Measurements from ENCODE around the gene TMEM259.
"Not testable (repeated sequence)": the region's sequence is repeated elsewhere in the genome, so short reads cannot be mapped to it uniquely, and the experiment has no call there.

Gene TMEM259

DNA sequence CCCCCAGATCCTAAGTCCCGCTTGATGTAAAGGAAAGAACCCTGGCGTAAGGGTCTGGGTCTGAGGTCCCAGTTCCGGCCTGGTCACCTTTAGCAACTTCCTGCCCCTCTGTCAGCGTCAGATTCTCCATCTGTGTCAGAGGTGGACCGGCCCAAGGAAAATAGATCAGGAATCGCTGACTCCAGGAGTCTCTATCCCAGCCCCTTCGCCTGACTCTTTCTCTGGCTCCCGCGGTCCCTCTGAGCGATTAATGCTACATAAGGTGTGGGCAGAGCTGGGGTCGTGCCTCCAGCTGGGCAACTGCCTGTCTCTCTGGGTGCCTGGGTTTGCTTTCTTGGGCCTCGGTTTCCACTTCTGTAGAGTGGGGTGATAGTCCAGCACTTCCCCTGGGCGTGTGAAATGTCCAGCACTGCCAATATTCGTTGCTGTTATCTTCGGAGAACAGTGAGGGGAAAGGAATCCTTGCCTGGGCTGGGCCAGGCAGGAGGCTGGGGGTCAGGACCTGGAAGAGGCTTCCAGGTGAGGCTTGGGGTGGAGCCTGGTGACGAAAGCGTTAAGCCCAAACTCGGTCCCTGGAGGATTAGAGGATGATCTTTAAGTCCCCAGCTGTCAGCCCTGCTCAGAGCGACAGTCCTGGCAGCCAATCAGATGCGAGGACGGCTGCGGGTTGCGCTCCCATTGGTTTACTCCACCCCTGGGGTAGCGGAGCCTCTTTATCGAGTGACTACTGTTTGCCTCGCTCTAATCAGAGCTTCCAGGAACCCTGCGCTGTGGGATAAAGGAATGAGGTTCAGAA, 19.8 kb upstream of the TMEM259 start:
- DNase-seq: peak; percentile 19 to 89 (median 76)

DNA sequence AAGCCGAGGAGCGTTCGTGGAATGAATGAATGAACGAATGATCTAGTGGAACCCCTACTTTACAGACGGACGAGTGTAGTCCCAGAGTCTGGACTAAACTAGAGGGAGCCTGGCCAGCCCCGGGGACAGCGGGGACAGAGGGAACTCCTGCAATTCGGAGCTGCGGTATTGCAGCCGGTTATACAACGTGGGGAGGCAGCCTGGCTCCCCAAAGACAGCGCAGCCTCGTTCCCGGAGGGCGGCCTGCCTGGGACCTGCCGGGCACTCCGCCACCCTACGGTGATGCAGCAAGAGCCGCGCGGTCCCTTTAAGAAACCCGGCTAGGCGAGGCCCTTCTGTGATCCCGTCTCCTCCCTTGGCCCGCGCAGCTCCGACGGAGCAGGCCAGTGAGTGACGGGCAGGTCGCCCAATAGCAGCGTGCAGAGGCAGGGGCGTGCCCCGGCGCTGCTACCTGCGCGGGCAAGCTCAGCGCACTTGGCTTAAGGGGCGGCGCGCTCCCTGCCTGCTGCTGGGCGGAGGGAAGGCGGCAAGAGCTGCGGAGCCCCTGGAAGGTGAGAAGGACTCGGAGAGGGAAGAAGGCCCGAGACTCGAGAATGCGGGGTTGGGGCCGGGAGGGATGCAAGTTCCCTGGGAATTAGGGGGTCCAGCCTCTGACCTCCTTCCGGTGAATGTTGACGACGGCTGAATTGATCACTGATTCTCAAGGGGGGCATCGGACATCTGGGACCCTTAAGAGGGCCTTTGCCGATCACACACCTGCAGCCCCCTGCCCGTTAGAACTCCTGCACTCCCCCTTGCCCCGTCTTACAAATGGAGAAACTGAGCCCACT, 18.9 kb upstream of the TMEM259 start, which contains the start of gene ABCA7:
Gene ABCA7 (plus strand): TSS at position 462 of the 830 bp plus-strand sequence. CDS start 1,255 bp downstream, outside the sequence.
- DNase-seq: peak; percentile 27 to 96 (median 91)

DNA sequence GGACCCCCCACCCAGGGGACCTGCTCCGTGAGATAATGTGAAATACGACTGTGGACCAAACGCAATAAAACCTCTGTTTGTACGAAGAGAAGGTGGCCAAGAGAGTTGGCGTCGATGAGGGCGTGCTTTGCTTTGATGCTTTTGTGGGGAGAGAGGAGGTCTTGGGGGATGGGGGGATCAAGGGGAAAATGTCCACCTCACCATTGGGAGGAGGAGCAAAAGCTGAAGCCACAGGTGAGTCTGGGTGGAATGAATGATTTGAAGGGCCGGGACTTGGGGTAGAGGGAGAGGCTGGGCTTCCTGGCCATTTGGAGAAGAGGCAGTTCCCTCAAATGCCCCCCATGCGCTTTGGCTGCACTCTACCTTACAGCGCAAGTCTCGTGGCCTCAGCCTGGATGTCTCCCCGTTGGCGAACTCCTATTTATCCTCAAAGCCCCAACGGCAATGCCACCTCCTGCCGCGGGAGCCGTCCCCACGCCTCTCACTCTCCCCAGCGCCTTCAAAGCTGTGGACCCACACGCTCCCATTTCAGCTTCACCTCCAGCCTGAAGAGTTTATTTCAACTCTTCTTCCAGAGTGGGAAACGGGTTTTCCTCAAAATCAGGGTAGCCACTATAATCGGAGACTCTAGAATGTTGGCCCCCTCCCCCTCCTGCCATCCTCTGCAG, 18.2 kb upstream of the TMEM259 start:
- DNase-seq: no peak

DNA sequence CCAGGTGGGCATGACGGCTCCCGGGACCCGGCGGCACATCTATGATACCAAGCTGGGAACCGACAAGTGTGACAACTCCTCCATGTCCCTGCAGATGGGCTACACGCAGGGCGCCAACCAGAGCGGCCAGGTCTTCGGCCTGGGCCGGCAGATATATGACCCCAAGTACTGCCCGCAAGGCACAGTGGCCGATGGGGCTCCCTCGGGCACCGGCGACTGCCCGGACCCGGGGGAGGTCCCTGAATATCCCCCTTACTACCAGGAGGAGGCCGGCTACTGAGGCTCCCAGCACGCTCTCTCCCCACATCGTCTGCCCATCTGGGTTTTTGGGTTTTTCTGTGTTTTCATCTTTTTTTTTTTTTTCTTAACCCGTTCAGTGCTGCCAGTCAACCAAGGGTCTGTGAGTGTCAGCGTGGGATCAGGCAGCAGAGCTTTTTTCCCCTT, 16.7 kb upstream of the TMEM259 start:
- DNase-seq: no peak

DNA sequence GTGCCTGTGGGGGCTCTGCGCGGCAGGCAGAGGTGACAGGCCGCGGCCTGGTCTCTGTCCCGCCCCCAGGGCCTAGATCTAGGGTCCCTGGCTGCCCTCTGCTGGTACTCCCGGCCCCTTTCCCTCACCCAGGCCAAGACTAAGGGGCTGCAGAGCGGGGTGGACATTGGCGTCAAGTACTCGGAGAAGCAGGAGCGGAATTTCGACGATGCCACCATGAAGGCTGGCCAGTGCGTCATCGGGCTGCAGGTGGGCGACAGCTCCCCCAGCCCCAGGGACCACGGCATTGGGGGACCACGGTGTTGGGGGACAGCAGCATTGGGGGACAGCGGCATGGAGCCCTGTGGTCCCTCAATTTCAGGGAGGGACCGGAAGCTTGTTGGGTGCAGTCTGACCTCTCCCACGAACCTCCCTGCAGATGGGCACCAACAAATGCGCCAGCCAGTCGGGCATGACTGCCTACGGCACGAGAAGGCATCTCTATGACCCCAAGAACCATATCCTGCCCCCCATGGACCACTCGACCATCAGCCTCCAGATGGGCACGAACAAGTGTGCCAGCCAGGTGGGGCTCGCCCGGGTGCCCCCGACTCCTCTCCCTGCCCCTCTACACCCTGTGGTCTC, 15.2 kb upstream of the TMEM259 start:
- DNase-seq: no peak

DNA sequence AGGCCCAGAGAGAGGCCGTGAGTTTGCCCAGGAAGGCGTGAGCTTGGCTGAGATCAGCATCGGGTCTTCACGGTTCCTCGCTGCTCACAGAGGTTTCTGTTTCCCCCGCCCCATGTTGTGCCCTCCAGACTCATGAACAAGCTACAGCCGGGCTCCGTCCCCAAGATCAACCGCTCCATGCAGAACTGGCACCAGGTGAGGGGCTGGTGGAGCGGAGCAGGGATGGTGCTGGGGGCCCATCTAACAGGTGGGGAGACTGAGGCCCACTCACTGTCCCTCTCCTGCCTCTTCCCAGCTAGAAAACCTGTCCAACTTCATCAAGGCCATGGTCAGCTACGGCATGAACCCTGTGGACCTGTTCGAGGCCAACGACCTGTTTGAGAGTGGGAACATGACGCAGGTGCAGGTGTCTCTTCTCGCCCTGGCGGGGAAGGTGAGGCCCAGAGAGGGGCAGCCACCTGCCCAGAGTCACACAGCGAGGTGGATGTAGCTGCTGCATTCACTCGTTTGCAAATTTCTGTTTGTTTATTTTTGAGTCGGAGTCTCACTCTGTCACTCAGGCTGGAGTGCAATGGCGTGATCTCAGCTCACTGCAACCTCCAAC, 11.4 kb upstream of the TMEM259 start:
- no peak for DNase-seq

DNA sequence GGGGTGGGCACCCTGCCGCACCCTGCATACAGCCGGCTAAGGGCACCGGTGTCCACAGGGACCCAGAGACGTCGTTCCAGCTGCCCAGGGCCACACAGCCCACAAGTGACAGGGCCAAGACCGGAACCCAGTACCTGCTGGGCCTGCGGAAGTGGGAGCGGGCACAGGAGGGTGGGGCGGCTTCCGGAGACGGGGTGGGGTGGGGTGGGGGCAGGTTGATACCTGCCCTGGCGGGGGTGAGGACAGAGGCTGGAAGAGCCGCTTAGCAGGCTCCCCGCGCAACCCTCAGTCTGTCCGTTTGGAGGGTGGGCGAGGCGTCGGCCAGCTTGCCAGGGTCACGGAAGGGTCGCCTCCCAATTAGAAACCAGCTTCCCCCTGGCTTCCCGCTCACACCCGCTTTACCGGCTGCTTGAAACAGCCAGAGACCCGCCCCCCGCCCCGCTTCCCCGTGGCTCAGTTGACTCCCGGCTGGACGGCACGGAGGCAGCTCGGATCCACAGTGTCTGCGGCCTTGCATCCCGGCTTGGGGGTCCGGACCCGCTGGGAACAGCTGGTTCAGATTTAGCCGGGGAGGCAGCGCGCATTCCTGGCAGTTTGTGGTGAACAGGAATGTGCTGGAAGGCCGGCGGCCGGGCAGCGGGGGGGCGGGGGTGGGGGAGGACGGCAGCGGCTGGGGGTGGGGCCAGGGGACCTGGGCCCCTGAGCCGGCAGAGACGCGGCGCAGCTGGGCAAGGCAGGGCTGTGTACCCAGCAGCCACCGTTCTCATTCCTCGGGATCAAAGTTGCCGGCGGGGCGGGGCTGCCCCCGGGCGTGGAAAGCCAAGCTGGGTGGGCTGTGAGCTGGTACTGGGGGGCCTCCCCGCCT, 7.4 kb upstream of the TMEM259 start:
- DNase-seq: peak in 1 of 51 donors; percentile 9

DNA sequence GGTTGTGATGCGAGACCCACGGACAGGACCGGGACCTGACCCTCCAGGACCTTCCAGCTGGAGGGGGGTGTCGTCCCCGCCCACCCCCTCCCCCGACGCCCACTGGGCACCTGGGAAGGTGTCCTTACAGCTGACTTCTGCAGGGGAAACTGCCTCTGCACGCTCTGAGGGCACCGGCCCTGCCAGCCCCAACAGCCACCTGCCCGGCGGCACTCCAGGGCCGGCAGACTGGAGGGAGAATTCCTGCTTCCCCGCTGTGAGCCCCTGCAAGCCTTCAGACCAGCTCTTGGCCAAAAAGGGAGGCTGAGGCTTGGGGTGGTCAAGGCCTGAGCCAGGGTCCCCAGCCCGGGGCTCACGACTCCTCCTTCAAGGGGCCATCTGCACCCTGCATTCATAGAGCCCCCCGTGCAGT, 6.7 kb upstream of the TMEM259 start:
- DNase-seq: no peak

DNA sequence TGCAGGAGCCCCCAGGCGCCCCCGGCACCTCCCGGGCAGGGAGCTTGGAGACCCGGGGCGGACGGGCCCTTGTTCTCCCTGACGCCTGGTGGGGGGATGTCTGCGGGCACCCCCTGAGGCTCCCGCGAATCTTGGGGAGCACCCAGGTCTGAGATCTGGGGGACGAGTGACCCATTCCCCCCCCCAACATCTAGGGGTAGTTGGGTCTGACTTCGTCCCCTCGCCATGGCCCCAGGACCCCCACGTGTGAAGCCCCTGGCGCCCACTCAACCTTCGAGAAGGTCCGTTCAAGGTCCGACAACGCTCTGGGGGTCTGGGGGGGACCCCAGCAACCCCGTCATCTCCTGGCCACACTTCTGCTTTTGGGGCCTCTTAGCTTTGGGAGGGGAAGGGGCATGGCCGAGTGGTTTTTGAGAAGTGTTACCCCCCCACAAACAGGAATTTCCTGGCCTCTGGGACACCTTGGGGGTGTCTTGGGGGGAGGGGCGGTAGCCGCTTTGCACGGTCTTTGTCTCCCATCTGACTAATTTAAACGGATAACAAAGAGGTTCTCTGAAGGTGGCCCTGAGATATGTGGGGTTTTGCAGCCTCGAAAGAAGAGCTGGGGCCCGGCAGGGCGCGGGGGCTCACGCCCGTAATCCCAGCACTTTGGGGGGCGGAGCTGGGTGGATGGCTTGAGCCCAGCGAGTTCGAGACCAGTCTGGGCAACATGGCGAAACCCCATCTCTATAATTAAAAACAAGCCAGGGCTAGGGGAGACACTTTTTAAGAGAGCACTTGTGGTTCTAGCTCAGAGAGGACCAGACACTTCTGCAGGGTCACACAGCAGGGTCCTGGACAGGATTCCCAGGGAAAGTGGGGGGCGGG, 6.1 kb upstream of the TMEM259 start:
- DNase-seq: no peak

DNA sequence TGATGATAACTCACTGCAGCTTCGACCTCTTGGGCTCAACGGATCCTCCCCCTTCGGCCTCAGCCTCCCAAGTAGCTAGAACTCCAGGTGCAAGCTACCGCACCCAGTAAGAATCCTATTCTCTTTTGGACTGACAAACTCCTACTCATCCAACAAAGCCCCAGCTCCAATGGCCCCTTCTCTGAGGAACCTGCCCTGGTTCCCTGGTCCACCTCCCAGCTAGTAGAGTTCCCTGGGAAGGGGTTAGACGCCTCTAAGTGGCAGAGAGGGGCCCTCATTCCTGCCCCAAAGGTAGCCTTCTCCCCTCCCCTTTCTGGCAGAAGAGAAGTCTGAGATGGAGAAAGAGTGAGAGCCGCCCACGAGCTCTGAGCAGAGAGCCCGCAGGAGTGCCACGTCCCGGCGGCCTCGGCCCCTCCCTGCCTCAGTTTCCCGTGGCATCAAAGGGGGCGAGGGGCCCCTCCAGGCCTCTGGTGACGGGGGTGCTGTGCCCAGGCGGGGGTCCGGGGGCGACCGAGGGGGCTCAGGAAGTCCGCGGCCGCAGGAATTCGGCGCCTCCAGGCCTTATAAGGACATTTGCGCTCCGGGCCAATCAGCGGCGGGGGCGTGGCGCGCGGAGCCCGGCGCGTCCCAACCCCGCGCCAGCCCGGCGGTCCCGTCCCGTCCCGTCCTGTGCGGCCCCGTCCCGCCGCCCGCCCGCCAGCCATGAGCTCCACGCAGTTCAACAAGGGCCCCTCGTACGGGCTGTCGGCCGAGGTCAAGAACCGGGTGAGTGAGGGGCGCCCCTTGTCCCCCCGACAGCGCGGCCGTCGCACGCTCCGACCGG, 5.2 kb upstream of the TMEM259 start, which contains the start of gene CNN2:
Gene CNN2 (plus strand): TSS at position 649 of the 823 bp plus-strand sequence. CDS start 54 bp downstream, at position 703.
- peak in 5 of 51 donors; percentile 9 to 51 (median 16) for DNase-seq

DNA sequence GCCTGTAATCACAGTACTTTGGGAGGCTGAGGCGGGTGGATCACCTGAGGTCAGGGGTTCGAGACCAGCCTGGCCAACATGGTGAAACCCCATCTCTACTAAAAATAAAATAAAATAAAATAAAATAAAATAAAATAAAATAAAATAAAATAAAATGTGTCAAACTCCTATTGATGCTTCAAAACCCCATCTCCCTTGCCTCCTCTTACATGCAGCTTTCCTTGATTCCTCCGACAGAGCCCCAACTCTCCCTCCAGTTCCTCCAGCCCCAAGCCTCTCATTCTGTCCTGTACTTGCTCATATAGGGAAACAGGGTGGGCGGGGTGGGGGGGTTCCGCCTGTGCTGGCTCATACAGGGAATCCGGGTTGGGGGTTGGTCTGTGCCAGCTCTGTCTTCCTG, 4.2 kb upstream of the TMEM259 start:
- DNase-seq: not testable (repeated sequence)

DNA sequence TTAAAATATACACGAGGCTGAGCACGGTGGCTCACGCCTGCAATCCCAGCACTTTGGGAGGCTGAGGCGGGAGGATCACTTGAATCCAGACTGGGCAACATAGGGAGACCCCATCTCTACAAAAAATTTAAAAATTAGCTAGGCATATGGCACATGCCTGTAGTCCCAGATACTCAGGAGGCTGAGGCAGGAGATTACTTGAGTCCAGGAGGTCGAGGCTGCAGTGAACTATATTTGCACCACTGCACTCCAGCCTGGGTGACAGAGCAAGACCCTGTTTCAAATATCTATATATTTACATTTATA, 2.9 kb upstream of the TMEM259 start:
- not testable (repeated sequence) for DNase-seq

DNA sequence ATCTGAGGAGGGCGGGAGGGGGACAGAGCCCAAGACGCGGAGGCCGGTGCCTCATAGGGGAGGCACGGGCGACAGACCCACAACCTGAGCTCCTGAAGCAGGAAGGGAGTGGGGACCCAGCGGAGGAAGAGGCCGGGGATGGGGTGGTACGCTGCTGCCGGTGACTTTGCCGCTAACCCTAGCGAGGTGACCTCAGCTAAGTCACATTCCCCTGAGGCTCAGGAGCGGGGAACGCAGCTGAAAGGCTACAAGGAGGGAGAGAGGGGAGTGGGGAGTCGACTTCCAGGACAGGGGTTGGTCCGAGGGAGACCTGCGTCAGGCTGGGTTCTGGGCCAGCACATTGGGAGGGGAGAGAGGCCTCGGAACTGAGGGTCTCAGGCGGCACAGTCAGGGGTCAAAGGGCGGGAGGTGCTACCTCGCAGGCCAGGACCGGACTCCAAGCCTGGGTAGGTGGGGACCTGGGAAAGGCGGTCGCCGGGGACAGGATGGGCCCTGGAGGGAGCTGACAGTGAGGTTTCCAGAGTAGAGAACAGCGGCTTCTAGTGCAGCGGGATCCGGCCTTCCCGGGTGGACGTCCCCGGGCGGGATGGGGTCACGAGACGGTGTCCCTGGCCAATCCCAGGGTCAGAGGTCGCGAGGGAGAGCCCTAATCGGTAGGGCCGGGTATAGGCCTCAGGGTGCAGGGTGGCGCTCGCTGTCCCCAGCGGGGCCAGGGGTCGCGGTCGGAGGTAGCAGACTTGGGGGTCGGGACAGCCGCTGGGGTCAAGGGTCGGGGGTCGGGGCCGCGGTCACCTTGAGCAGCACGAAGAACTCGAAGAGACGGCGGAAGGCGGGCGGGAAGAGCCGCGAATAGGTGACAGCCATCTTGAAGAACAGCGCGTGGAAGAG, 699 bp downstream of the TMEM259 start:
- peak in 8 of 51 donors; percentile 24 to 51 (median 38) for DNase-seq

DNA sequence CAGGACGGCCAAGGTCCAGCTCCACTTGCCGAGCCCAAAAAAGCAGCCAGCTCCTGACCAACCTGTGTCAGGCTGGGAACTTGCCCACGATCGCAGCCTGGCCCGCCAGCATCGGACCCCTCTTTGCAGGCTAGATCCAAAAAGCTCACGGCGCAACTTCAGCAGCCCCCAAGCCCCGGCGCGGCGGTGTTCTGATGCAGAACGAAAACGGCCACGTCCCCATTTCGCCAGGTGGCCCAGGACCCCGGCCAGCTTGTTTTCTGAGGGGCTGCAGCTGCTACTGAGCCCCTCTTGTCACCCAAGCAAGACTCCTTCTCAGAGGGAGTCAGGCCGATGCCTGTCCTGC, 1.3 kb downstream of the TMEM259 start:
- DNase-seq: no peak

DNA sequence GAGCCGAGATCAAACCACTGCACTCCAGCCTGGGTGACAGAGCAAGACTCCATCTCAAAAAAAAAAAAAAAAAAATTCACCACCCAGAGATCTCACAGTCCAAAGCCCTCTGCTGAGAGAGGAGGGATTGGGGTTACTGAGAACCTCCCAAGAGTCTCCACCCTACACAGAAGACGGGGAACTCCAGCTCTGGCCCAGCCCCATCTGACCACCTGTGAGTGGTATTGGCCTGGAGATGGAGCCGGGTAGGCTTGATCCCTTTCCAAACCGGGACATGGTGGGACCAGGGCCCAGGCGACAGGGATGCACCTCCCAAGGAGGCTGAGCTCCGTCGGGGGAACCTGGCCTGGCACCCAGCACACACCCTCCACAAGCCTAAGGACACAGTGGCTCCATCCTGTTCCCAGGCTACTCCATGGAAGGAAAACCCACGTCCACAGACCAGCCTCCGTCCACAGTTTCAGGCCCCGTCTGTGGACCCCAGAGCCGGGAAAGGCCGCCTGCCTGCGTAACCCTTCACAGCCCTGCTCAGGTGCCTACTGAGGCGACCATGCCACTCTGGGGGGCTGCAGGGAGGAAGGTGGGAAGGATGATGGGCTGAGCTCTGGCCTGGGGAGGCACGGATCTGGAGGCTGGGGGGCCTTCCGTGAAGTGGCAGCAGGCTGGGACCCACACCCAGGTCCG, 1.8 kb downstream of the TMEM259 start:
- no peak for DNase-seq

DNA sequence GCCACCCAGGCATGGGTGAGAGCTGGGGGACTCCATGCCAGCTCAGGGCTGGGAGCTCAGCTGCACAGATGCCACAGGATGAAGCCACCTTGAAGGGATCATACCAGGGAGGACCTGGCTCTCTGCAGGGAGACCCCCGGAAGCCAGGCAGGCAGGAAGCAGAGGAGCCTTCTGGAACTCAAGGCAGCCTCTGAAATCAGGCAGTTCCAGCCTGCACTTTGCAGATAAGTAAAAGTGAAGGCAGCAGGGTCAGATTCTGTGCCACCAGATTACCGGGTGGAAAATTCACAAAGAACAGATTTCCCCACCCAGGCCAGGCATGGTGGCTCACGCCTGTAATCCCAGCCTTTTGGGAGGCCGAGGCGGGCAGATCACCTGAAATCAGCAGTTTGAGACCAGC, 2.5 kb downstream of the TMEM259 start:
- no peak for DNase-seq
